ENCODE results near the gene MRPS25.

The MRPS25 gene

GRCh38 chr3:15064835-15065549 lies at the start of gene MRPS25:
Gene MRPS25, minus strand, starts transcription at chr3:15065315. Its CDS starts 121 bp downstream, at chr3:15065194.
- DNase-seq, result peak; percentile 79 to 90

DNA sequence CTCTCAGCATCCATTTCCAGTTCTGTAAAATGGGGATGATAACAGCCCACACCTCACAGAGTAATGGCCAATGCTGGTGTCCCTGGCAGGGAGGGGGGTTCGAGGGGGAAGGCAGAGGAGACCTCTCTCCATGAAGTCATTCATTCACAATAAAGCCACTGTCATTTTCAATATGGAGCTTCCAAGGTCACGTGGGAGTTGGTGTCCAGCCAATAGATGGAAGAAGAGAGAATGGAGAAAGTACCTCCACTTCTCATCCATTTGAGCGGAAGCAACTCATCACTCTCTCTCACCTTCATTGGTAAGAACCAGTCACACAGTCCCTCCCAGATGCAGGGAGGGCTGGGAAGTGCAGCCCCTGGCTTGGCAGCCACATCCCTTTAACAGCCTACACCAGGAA lies 48.8 kb upstream of the MRPS25 start:
- no peak for DNase-seq

GRCh38 chr3:15113471-15113870 lies 48.4 kb upstream of the MRPS25 start:
- DNase-seq, result no peak

DNA sequence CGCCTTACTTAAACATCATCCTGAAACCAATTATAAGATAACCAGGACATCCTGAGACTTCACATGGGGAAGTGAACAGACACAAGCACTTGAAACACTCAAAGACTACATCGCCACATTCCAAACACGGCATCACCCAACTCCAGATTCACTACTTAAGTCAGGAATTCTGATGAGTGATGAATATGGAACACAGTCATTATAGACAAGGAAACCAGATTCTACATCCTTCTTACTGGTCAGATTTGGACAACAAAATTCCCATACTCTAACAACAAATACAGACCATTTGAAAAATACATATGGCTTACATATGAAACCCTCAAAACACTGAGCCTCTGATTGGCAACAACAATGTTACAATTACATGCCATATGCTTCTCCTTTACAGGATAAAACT lies 46.9 kb upstream of the MRPS25 start:
- no peak for DNase-seq

GRCh38 chr3:15110206-15110605 lies 45.1 kb upstream of the MRPS25 start:
- no peak for DNase-seq

GRCh38 chr3:15108869-15109268 lies 43.8 kb upstream of the MRPS25 start:
- no peak for DNase-seq

DNA sequence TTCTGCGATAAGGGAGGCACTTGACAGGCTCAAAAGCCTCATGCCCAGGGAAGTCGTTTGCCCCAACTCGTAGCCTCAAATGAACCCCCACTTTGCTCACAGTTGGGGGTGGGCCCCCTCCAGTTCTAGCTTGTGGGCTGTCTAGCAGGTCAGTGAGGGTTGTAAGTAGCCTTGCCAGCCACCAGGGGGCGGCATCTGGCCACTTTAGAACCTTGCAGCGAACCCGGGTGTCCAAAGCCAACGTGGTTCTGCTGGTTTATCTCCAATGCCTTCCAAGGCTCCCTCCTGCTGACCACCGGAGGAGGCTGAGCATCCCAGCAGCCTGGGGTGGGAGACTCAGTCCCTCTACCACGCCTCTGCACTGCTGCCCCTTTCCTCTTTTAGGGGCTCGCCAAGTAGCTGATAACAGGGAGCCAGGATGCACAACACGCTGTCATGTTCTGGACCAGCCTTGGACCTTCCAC lies 43.0 kb upstream of the MRPS25 start:
- peak; percentile 43 to 57 for DNase-seq

GRCh38 chr3:15107075-15107947 lies 42.2 kb upstream of the MRPS25 start:
- DNase-seq, result no peak

GRCh38 chr3:15102836-15103235 lies 37.7 kb upstream of the MRPS25 start:
- DNase-seq, result no peak

DNA sequence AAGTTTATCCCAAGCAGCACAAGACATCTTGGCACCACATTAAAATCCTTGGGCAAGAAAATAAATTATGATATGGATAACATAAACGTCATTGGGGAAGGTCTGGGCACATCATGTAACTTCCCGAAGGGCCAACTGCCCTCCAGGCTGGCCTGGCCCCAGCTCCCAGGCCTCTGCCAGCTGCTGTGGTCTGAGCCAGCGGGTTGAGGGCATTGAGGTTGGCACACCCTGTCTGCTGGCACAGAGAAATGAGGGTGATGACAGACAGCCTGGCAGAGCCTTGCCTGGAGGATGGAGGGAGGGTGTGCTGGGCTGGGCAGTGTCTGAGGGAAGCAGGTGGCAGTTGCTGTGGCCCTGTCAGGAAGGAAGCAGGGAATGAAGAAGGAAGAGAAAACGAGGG lies 37.1 kb upstream of the MRPS25 start:
- DNase-seq, result no peak

GRCh38 chr3:15099364-15100098 lies 34.4 kb upstream of the MRPS25 start:
- no peak for DNase-seq

- DNase-seq, result peak; percentile 94 to 95
These were observed 33.6 kb upstream of the MRPS25 start, which contains the start of gene RBSN for GRCh38 chr3:15098503-15099363. Gene RBSN, minus strand, starts transcription at chr3:15099148. Its CDS starts 3,028 bp downstream, at chr3:15096120.

- DNase-seq, result no peak
These were observed 32.8 kb upstream of the MRPS25 start for GRCh38 chr3:15097891-15098290.

DNA sequence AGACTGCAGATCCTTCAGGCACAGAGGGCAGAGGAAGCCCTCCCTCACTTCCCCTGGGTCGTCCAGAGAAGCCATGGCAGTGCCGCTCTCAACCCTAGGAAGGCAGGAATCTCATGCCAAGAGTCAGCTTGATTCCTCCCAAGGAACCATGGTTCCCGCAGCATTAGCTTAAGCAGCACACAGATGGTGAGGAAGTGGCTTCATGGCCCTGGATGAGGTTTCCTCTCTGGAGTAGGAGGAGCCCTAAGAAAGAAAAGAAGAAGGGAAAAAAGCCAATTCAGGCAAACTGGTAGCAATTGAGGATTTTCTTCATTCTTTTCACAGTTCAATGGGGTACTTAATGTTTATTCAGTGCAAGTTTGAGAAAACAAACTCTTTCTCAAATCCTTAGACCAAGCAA lies 30.9 kb upstream of the MRPS25 start:
- DNase-seq, result no peak

DNA sequence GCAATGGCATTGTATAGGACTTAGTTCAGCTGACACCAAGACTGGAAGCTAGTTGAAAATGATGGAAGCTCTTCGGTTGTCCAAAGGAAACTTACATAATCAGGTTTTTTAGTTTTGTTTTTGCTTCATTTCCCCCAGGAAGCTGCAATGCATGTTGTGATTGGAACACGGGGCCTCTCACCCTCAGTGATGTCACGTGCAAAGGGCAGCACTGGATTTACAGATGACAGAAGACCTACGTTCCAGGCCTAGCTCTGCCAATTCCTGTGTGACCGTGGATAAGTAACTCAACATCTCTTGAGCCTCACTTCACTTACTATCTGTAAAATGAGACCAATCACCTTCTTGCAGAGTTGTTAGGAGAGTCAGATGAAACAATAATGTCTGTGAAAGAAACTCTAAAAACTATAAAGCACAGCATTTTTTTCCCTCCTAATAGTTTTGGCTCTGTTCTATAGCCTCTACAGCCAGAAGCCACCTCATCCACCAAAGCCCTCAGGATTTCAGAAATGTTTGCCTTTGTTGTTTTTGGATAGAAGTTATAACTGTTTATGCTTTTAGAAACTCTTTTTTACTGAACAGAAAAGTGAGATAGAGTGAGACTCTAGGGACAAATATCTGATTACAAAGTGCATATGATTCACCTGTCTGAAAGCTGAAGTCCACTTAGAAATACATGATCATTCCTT lies 29.2 kb upstream of the MRPS25 start:
- no peak for DNase-seq

- DNase-seq, result no peak
These were observed 27.6 kb upstream of the MRPS25 start for GRCh38 chr3:15092686-15093085.

- no peak for DNase-seq
These were observed 26.5 kb upstream of the MRPS25 start for GRCh38 chr3:15091575-15091974.

DNA sequence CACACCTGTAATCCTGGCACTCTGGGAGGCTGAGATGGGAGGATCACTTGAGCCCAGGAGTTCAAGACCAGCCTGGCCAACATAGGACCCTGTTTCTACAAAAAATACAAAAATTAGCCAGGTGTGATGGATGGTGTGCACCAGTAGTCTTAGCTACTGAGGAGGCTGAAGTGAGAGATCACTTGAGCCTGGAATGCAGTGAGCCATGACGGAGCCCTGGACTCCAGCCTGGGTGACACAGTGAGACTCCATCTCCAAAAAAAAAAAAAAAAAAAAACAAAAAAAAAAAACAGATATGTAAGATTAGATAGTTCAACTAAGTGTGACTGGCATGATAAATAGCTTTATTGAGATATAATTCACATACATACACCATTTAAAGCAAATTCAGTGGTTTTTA lies 24.1 kb upstream of the MRPS25 start:
- DNase-seq, result no peak

- no peak for DNase-seq
These were observed 21.6 kb upstream of the MRPS25 start for GRCh38 chr3:15086699-15087098.

GRCh38 chr3:15086263-15086662 lies 21.1 kb upstream of the MRPS25 start:
- DNase-seq, result no peak

DNA sequence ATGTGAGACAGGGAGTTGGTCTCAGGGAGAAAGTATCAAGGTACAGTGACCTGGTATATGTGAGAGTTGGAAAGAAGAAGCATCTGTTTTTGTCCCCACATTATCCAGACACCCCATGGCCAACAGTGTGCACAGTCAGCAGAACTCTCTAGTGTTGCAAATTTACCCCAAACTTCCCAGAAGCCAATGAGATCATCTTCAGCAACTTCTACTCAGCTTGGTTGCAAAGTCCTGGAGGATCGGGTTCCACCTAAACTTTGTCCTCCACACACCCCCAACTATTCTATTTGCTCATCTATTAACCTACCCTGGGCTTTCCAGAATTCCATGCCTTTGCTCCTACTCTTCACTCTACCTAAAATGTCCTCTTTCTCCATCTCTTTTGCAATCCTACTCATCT lies 18.1 kb upstream of the MRPS25 start:
- no peak for DNase-seq
